ENCODE measurements around the gene COPRS.

GRCh38 chr17:31856750-31857149, 2.3 kb downstream of the COPRS start:
- TF ChIP-seq POLR2A (IDR thresholded peaks at IDR 0.05): no peak
- TF ChIP-seq CTCF (IDR thresholded peaks at IDR 0.05): no peak

All from lower leg skin (tissue), 3 donors.